ENCODE measurements around the gene C1orf53. TPM values are rescaled to one million over a fixed set of nuclear protein-coding genes. Genes with fewer than 3 reads are reported as not detected.

Gene C1orf53
- total and polyA plus RNA-seq, 2 donors (not counting 1 experiment from before 2014, with no cell fraction given) = 0.24 TPM; not detected in 1

GRCh38 chr1:197923038-197923437, 20.6 kb downstream of the C1orf53 start:
- no peak overlapping the region for H3K4me3 Mint-ChIP-seq
- ChIA-PET CTCF (interaction anchor here (0.7 to 2.5 kb wide), 8 partner anchors 9 to 404 kb away, joined by 4 to 22 read pairs (median 14); no protein-coding TSS in a partner anchor), POLR2A (no interaction called here)
- intact Hi-C loops (cut with micrococcal nuclease) = loop anchor here (5.0 kb wide), 1 partner anchor 56 kb away; no protein-coding TSS in a partner anchor
- no peak overlapping the region for H3K27ac Mint-ChIP-seq
- H3K9ac ChIP-seq (ENCODE audit: low read length) = no peak overlapping the region
- H3K36me3 ChIP-seq (replicated peaks in 1 of 2; ENCODE audit: control extremely low read depth in 1 of 2, control insufficient read depth in 1 of 2, extremely low read depth in 1 of 2, insufficient read depth in 2 of 2, low read length in 1 of 2) = no peaks in the 10 kb centered on the region
- peaks cover 0 to 26% (median 0%) of the 10 kb centered on the region in 3 donors for H3K9me3 ChIP-seq (ENCODE audit: control extremely low read depth in 1 of 3, control insufficient read depth in 2 of 3, insufficient read depth in 1 of 3, low read length in 2 of 3)
- H3K79me2 ChIP-seq (ENCODE audit: control insufficient read depth, insufficient read depth, low read length) = no peaks in the 10 kb centered on the region
- no peaks in the 10 kb centered on the region for H4K20me1 ChIP-seq (ENCODE audit: control insufficient read depth, insufficient read depth, low read length, poor library complexity, severe bottlenecking)
- H3K4me3 ChIP-seq (ENCODE audit: control extremely low read depth in 1 of 5, extremely low read depth in 1 of 5, insufficient read depth in 1 of 5, low read depth in 2 of 5, low read length in 4 of 5) = no peak overlapping the region
- 68% methylated on average over 10 of the region's 12 CpGs for WGBS (ENCODE audit: insufficient coverage)
- H3K27me3 ChIP-seq (replicated peaks in 1 of 4; ENCODE audit: control extremely low read depth in 1 of 4, control insufficient read depth in 3 of 4, insufficient read depth in 4 of 4, low read length in 3 of 4) = peaks cover 0 to 67% (median 57%) of the 10 kb centered on the region in 4 experiments
- ATAC-seq (ENCODE audit: low read depth) (no peak), DNase-seq (no peak)
- H3K27ac ChIP-seq (ENCODE audit: low read length in 2 of 2) = no peak overlapping the region
- H3K4me1 ChIP-seq (ENCODE audit: control insufficient read depth in 2 of 2, insufficient read depth in 2 of 2, low read length in 2 of 2) = peaks cover 35 to 36% of the 10 kb centered on the region in 2 donors
- peaks cover 83% of the 10 kb centered on the region for H3K27me3 Mint-ChIP-seq
- no peak overlapping the region for H3K4me2 ChIP-seq (replicated peaks; ENCODE audit: low read depth, low read length, poor library complexity, severe bottlenecking)
- no peak overlapping the region for H2AFZ ChIP-seq (ENCODE audit: insufficient read depth, low read depth, low read length, poor library complexity, severe bottlenecking)
- H3K9me3 Mint-ChIP-seq (ENCODE audit: insufficient read depth) = no peaks in the 10 kb centered on the region
- H3K4me1 Mint-ChIP-seq = peaks cover 28% of the 10 kb centered on the region
- TF ChIP-seq EZH2 (IDR thresholded peaks at IDR 0.05; ENCODE audit: borderline replicate concordance, insufficient read depth, low read depth, low read length, poor library complexity, severe bottlenecking) (no peak), CTCF (IDR thresholded peaks at IDR 0.05) (no peak)

DNA sequence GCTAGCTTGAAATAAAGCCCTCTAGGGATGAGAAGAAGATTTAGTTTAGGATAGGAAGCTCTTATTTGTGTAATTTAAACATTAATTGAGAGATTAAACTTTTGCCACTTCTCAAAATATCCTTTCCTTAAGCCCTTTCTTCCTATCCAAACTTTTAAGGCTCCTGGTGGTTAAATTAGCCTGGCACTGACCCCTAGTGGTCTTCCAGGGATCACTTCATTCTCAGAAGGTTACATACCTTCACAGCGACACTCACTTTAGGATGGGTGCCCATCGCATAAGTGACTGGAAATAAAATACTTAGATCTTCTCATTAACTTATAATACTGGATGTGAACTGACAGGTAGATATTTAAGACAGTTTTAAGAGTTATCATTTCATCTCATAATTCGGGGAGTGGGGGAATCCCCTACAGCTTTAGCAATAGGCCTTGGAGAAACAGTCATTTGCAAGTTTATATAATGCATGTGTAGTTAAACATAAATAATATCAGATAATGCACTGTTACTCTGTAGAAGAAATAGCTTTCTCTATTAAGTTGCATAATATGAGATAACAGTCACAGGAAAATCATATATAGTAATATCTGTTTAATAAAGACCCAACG, 22.2 kb downstream of the C1orf53 start:
- DNase-seq = peak; percentile 66
- intact Hi-C loops (cut with micrococcal nuclease) = loop anchor here (1.0 to 5.0 kb wide), 6 partner anchors 57 to 541 kb away; no protein-coding TSS in a partner anchor
- H3K79me2 ChIP-seq (ENCODE audit: control insufficient read depth, insufficient read depth, low read length) = no peaks in the 10 kb centered on the region
- Mint-ChIP-seq H3K9me3 (ENCODE audit: insufficient read depth) (no peaks in the 10 kb centered on the region), H3K27ac (no peak overlapping the region), H3K4me3 (no peak overlapping the region), H3K27me3 (peaks cover 79% of the 10 kb centered on the region), H3K4me1 (peaks cover 15% of the 10 kb centered on the region)
- ChIA-PET POLR2A (no interaction called here), CTCF (interaction anchor here (0.7 to 2.5 kb wide), 18 partner anchors 9 to 488 kb away, joined by 3 to 22 read pairs (median 6); no protein-coding TSS in a partner anchor)
- no peaks in the 10 kb centered on the region for H4K20me1 ChIP-seq (ENCODE audit: control insufficient read depth, insufficient read depth, low read length, poor library complexity, severe bottlenecking)
- ATAC-seq (ENCODE audit: low read depth) = peak; percentile 70
- peaks cover 0 to 60% (median 51%) of the 10 kb centered on the region in 4 experiments for H3K27me3 ChIP-seq (replicated peaks in 1 of 4; ENCODE audit: control extremely low read depth in 1 of 4, control insufficient read depth in 3 of 4, insufficient read depth in 4 of 4, low read length in 3 of 4)
- no peak overlapping the region for H3K4me3 ChIP-seq (ENCODE audit: control extremely low read depth in 1 of 5, extremely low read depth in 1 of 5, insufficient read depth in 1 of 5, low read depth in 2 of 5, low read length in 4 of 5)
- H3K27ac ChIP-seq (ENCODE audit: low read length in 2 of 2) = no peak overlapping the region
- H2AFZ ChIP-seq (ENCODE audit: insufficient read depth, low read depth, low read length, poor library complexity, severe bottlenecking) = no peak overlapping the region
- peaks cover 23% of the 10 kb centered on the region in 2 donors for H3K4me1 ChIP-seq (ENCODE audit: control insufficient read depth in 2 of 2, insufficient read depth in 2 of 2, low read length in 2 of 2)
- H3K9ac ChIP-seq (ENCODE audit: low read length) = no peak overlapping the region
- H3K9me3 ChIP-seq (ENCODE audit: control extremely low read depth in 1 of 3, control insufficient read depth in 2 of 3, insufficient read depth in 1 of 3, low read length in 2 of 3) = peaks cover 0 to 13% (median 0%) of the 10 kb centered on the region in 3 donors
- no peaks in the 10 kb centered on the region for H3K36me3 ChIP-seq (replicated peaks in 1 of 2; ENCODE audit: control extremely low read depth in 1 of 2, control insufficient read depth in 1 of 2, extremely low read depth in 1 of 2, insufficient read depth in 2 of 2, low read length in 1 of 2)
- no CpG with 5 or more reads among the region's 4 CpGs for WGBS (ENCODE audit: insufficient coverage)
- no peak overlapping the region for H3K4me2 ChIP-seq (replicated peaks; ENCODE audit: low read depth, low read length, poor library complexity, severe bottlenecking)
- TF ChIP-seq CTCF (IDR thresholded peaks at IDR 0.05) (peak; percentile 83), EZH2 (IDR thresholded peaks at IDR 0.05; ENCODE audit: borderline replicate concordance, insufficient read depth, low read depth, low read length, poor library complexity, severe bottlenecking) (no peak)

Data from B cell (primary cell).